ENCODE data around the gene RBM19. TPM values are rescaled to one million over a fixed set of nuclear protein-coding genes. Genes with fewer than 3 reads are reported as not detected.

The RBM19 gene
- total RNA-seq = 10 to 100 TPM; 38.6 to 43.1 TPM
- 21.8 TPM for polyA plus RNA-seq (2013, experiment 1 of 2)
- polyA plus RNA-seq (2013, experiment 2 of 2) = 19.9 TPM
- long read RNA-seq, experiment 1, partial matches to known transcripts = 6 of 10 reads
- long read RNA-seq, experiment 1, other reads (novel, unspliced or antisense) = 4 of 10 reads
- long read RNA-seq, experiment 2, full-length matches to known transcripts = 86 of 121 reads
- long read RNA-seq, experiment 2, partial matches to known transcripts = 13 of 121 reads
- long read RNA-seq, experiment 2, other reads (novel, unspliced or antisense) = 22 of 121 reads
- long read RNA-seq, experiment 3, full-length matches to known transcripts = 179 of 218 reads
- long read RNA-seq, experiment 3, partial matches to known transcripts = 15 of 218 reads
- long read RNA-seq, experiment 3, other reads (novel, unspliced or antisense) = 24 of 218 reads
- long read RNA-seq, experiment 4 = 0 reads

GRCh38 chr12:113965951-113966797 lies at the start of gene RBM19:
TSS of gene RBM19 (minus strand) at chr12:113966325. CDS start at chr12:113966227, 98 bp downstream.
- H3K27me3 Mint-ChIP-seq (ENCODE audit: insufficient read depth) = peaks cover 24% of the 10 kb centered on the region
- peaks cover 6% of the 10 kb centered on the region for H3K4me1 Mint-ChIP-seq
- H3K9me3 ChIP-seq (ENCODE audit: control insufficient read depth, low read length) = no peaks in the 10 kb centered on the region
- peak; percentile 93 for TF ChIP-seq CTCF (conservative IDR thresholded peaks at IDR 0.05)
- no peaks in the 10 kb centered on the region for H3K4me1 ChIP-seq (ENCODE audit: control insufficient read depth, insufficient read depth, low read length)
- peak within 1 kb of the TSS; percentile 98 for H3K4me3 ChIP-seq (ENCODE audit: low read length)
- peak; percentile 100 for DNase-seq
- no peak within 1 kb of the TSS for H3K27ac ChIP-seq (ENCODE audit: low read depth, low read length)
- H3K4me3 Mint-ChIP-seq = peak within 1 kb of the TSS; percentile 98
- H3K36me3 ChIP-seq (ENCODE audit: control insufficient read depth, insufficient read depth, low read length) = peaks cover 21% of the 10 kb centered on the region
- H3K27ac Mint-ChIP-seq = peak within 1 kb of the TSS; percentile 99
- whole genome bisulfite sequencing, 2 experiments (ENCODE audit: insufficient coverage in 1 of 2, insufficient read length in 1 of 2) = 4 to 5% methylated on average over 22 to 46 of the region's 46 CpGs
- H3K36me3 Mint-ChIP-seq (ENCODE audit: low read depth) = peaks cover 15% of the 10 kb centered on the region
- H3K27me3 ChIP-seq (ENCODE audit: control insufficient read depth, insufficient read depth, low read length, poor library complexity, severe bottlenecking) = peaks cover 33% of the 10 kb centered on the region
- H3K9me3 Mint-ChIP-seq = no peaks in the 10 kb centered on the region
- H3K9ac ChIP-seq (ENCODE audit: extremely low read depth, low read length, poor library complexity, severe bottlenecking) = peak within 1 kb of the TSS; percentile 72

GRCh38 chr12:114015851-114016250 lies 49.7 kb upstream of the RBM19 start:
- whole genome bisulfite sequencing, 2 experiments (ENCODE audit: insufficient coverage in 1 of 2, insufficient read length in 1 of 2) = 62 to 63% methylated on average over 2 to 7 of the region's 7 CpGs
- no peak overlapping the region for H3K9ac ChIP-seq (ENCODE audit: extremely low read depth, low read length, poor library complexity, severe bottlenecking)
- Mint-ChIP-seq H3K4me3 (no peak overlapping the region), H3K36me3 (ENCODE audit: low read depth) (no peaks in the 10 kb centered on the region), H3K27ac (no peak overlapping the region), H3K4me1 (peaks cover 9% of the 10 kb centered on the region), H3K27me3 (ENCODE audit: insufficient read depth) (peaks cover 34% of the 10 kb centered on the region), H3K9me3 (peaks cover 5% of the 10 kb centered on the region)
- no peaks in the 10 kb centered on the region for H3K36me3 ChIP-seq (ENCODE audit: control insufficient read depth, insufficient read depth, low read length)
- DNase-seq = peak; percentile 76
- no peak for TF ChIP-seq CTCF (conservative IDR thresholded peaks at IDR 0.05)
- H3K27ac ChIP-seq (ENCODE audit: low read depth, low read length) = no peak overlapping the region
- no peaks in the 10 kb centered on the region for H3K9me3 ChIP-seq (ENCODE audit: control insufficient read depth, low read length)
- no peak overlapping the region for H3K4me3 ChIP-seq (ENCODE audit: low read length)
- peaks cover 6% of the 10 kb centered on the region for H3K4me1 ChIP-seq (ENCODE audit: control insufficient read depth, insufficient read depth, low read length)
- peaks cover 6% of the 10 kb centered on the region for H3K27me3 ChIP-seq (ENCODE audit: control insufficient read depth, insufficient read depth, low read length, poor library complexity, severe bottlenecking)

GRCh38 chr12:114013575-114014345 lies 47.6 kb upstream of the RBM19 start:
- WGBS, 2 experiments (ENCODE audit: insufficient coverage in 1 of 2, insufficient read length in 1 of 2) = 0 to 56% methylated on average over 2 to 6 of the region's 6 CpGs
- Mint-ChIP-seq H3K4me3 (no peak overlapping the region), H3K36me3 (ENCODE audit: low read depth) (no peaks in the 10 kb centered on the region), H3K4me1 (peaks cover 9% of the 10 kb centered on the region), H3K27ac (no peak overlapping the region), H3K27me3 (ENCODE audit: insufficient read depth) (peaks cover 29% of the 10 kb centered on the region), H3K9me3 (peaks cover 5% of the 10 kb centered on the region)
- no peak overlapping the region for H3K9ac ChIP-seq (ENCODE audit: extremely low read depth, low read length, poor library complexity, severe bottlenecking)
- peak; percentile 91 for DNase-seq
- H3K36me3 ChIP-seq (ENCODE audit: control insufficient read depth, insufficient read depth, low read length) = no peaks in the 10 kb centered on the region
- H3K4me3 ChIP-seq (ENCODE audit: low read length) = no peak overlapping the region
- peak; percentile 84 for TF ChIP-seq CTCF (conservative IDR thresholded peaks at IDR 0.05)
- H3K4me1 ChIP-seq (ENCODE audit: control insufficient read depth, insufficient read depth, low read length) = peaks cover 6% of the 10 kb centered on the region
- H3K9me3 ChIP-seq (ENCODE audit: control insufficient read depth, low read length) = no peaks in the 10 kb centered on the region
- no peak overlapping the region for H3K27ac ChIP-seq (ENCODE audit: low read depth, low read length)
- peaks cover 24% of the 10 kb centered on the region for H3K27me3 ChIP-seq (ENCODE audit: control insufficient read depth, insufficient read depth, low read length, poor library complexity, severe bottlenecking)
